ENCODE results near the gene EXOC6.

DNA sequence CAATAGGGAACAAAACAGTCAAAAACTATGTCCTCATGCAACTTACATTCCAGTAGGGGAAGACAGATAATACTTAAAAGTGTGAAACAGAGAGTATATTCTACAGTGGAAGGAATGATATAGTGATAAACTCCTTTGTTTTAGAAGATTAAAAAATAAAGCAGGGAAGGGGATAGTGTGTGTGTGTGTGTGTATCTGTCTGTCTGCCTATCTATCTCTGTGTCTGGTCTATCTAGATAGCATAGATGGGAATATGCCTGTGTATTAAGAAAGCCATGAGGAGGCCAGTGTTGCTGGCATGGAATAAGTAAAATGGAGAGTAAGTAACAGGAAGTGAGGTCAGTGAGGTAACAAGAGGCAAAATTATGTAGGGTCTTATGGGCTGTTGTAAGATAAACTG lies 42.2 kb downstream of the EXOC6 start:
- TF ChIP-seq, protein P1, sequence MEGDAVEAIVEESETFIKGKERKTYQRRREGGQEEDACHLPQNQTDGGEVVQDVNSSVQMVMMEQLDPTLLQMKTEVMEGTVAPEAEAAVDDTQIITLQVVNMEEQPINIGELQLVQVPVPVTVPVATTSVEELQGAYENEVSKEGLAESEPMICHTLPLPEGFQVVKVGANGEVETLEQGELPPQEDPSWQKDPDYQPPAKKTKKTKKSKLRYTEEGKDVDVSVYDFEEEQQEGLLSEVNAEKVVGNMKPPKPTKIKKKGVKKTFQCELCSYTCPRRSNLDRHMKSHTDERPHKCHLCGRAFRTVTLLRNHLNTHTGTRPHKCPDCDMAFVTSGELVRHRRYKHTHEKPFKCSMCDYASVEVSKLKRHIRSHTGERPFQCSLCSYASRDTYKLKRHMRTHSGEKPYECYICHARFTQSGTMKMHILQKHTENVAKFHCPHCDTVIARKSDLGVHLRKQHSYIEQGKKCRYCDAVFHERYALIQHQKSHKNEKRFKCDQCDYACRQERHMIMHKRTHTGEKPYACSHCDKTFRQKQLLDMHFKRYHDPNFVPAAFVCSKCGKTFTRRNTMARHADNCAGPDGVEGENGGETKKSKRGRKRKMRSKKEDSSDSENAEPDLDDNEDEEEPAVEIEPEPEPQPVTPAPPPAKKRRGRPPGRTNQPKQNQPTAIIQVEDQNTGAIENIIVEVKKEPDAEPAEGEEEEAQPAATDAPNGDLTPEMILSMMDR (IDR thresholded peaks at IDR 0.05) = no peak
- no peak for TF ChIP-seq POLR2AphosphoS5 (IDR thresholded peaks at IDR 0.05; ENCODE audit: low read depth, low read length)
- TF ChIP-seq, protein P2, sequence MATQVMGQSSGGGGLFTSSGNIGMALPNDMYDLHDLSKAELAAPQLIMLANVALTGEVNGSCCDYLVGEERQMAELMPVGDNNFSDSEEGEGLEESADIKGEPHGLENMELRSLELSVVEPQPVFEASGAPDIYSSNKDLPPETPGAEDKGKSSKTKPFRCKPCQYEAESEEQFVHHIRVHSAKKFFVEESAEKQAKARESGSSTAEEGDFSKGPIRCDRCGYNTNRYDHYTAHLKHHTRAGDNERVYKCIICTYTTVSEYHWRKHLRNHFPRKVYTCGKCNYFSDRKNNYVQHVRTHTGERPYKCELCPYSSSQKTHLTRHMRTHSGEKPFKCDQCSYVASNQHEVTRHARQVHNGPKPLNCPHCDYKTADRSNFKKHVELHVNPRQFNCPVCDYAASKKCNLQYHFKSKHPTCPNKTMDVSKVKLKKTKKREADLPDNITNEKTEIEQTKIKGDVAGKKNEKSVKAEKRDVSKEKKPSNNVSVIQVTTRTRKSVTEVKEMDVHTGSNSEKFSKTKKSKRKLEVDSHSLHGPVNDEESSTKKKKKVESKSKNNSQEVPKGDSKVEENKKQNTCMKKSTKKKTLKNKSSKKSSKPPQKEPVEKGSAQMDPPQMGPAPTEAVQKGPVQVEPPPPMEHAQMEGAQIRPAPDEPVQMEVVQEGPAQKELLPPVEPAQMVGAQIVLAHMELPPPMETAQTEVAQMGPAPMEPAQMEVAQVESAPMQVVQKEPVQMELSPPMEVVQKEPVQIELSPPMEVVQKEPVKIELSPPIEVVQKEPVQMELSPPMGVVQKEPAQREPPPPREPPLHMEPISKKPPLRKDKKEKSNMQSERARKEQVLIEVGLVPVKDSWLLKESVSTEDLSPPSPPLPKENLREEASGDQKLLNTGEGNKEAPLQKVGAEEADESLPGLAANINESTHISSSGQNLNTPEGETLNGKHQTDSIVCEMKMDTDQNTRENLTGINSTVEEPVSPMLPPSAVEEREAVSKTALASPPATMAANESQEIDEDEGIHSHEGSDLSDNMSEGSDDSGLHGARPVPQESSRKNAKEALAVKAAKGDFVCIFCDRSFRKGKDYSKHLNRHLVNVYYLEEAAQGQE (IDR thresholded peaks at IDR 0.05; ENCODE audit: insufficient read depth in 1 of 2, low read depth in 2 of 2, low read length in 1 of 2) = no peak
